Liver (tissue), 3 donors: ENCODE results near the gene ZBP1.

Experiments used
- CTCF ChIP-seq: fragments of 150-350 bp; IDR thresholded peaks from 2 replicates; pipeline ENCODE4 v1.5.1; 2017; ENCODE audit warnings: improper control_type of control experiment, low read depth, low read length; ENCODE audit not compliant: missing input control
- EGR1 ChIP-seq, 2 donors: IDR thresholded peaks; 2 replicates each; pipeline ENCODE4 v1.6.1; 2016 to 2018; ENCODE audit warnings: antibody characterized with exemption in 2 of 2, low read depth in 2 of 2
- FOXA1 ChIP-seq: IDR thresholded peaks from 2 replicates; pipeline ENCODE4 v1.6.1; 2016; ENCODE audit warnings: antibody characterized with exemption
- FOXA2 ChIP-seq: IDR thresholded peaks from 2 replicates; pipeline ENCODE4 v1.6.1; 2016; ENCODE audit warnings: antibody characterized with exemption
- GABPA ChIP-seq, 2 donors: IDR thresholded peaks in 1 of 2; conservative IDR thresholded peaks in 1 of 2; 2 replicates each; pipeline ENCODE4 v1.6.1; 2016; ENCODE audit warnings: antibody characterized with exemption in 2 of 2, mild to moderate bottlenecking in 1 of 2, moderate library complexity in 1 of 2
- HNF4G ChIP-seq: IDR thresholded peaks from 2 replicates; pipeline ENCODE4 v1.6.1; 2016; ENCODE audit warnings: antibody characterized with exemption
- JUND ChIP-seq, 2 donors: IDR thresholded peaks; 2 replicates each; pipeline ENCODE4 v1.6.1; 2016; ENCODE audit warnings: antibody characterized with exemption in 2 of 2
- MAX ChIP-seq: IDR thresholded peaks from 2 replicates; pipeline ENCODE4 v1.6.1; 2016; ENCODE audit warnings: antibody characterized with exemption
- RAD21 ChIP-seq, 2 donors: IDR thresholded peaks; 2 replicates each; pipeline ENCODE4 v1.6.1; 2016; ENCODE audit warnings: antibody characterized with exemption in 2 of 2, mild to moderate bottlenecking in 2 of 2
- REST ChIP-seq: IDR thresholded peaks from 2 replicates; pipeline ENCODE4 v1.6.1; 2016; ENCODE audit warnings: antibody characterized with exemption, mild to moderate bottlenecking
- SP1 ChIP-seq: IDR thresholded peaks from 2 replicates; pipeline ENCODE4 v1.6.1; 2018; ENCODE audit warnings: antibody characterized with exemption, mild to moderate bottlenecking
- TAF1 ChIP-seq: conservative IDR thresholded peaks from 2 replicates; pipeline ENCODE4 v1.6.1; 2016; ENCODE audit warnings: antibody characterized with exemption, mild to moderate bottlenecking
- donor health status: healthy.
- donor health status: healthy.

DNA sequence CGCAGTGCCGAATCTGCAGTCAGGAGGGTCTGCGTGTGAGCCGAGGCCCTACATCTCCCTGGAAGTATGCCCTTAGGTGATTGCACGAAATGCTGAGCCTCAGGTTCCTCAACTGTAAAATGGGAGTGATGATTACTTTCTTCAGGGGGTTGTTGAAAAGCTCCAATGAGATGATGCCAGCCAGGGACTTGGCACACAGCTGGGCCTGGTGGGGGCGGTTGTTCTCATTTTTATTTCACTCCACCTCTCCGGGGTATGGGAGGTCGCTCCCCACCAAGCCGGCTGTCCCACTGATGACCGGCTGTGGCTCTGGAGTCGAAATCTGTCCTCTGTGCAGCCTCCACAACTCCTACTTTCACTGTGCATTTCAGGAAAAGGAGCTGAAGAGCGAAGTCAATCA lies 51.3 kb downstream of the ZBP1 start:
- no peak for TF ChIP-seq CTCF
- no peak for TF ChIP-seq REST
- TF ChIP-seq EGR1 (IDR thresholded peaks at IDR 0.05; ENCODE audit: low read depth in 2 of 2), result no peak
- no peak for TF ChIP-seq JUND (IDR thresholded peaks at IDR 0.05)
- no peak for TF ChIP-seq TAF1
- TF ChIP-seq MAX, result no peak
- no peak for TF ChIP-seq GABPA (IDR thresholded peaks at IDR 0.05 in 1 of 2, conservative IDR thresholded peaks at IDR 0.05 in 1 of 2)
- TF ChIP-seq SP1, result no peak
- no peak for TF ChIP-seq RAD21 (IDR thresholded peaks at IDR 0.05)
- TF ChIP-seq HNF4G, result no peak
- TF ChIP-seq FOXA2, result no peak
- no peak for TF ChIP-seq FOXA1
